K562 (cell line): Measurements from ENCODE around the gene MYRIP. TPM values are rescaled to one million over a fixed set of nuclear protein-coding genes. Genes with fewer than 3 reads are reported as not detected.

ENCODE experiments used
- ATAC-seq: fragments of 200-7000 bp; cut with Tn5 transposase; 3 replicates; pipeline ENCODE4 v1.9.1; 2020; ENCODE audit warnings: moderate library complexity
- BruUV-seq: library from RNA; stranded (reverse); fragments of 400-500 nt; replicated peaks from 2 replicates; lab custom pipeline; 2021; lab: Mats Ljungman, UMichigan
- CTCF ChIA-PET: fragments of 300-600 bp; formaldehyde crosslinking; extraction: SDS; loops from one replicate; lab custom pipeline; 2021; ENCODE audit warnings: low intra/inter-chr PET ratio; lab: Yijun Ruan, JAX
- POLR2A ChIA-PET: fragments of 300-600, 350-650 bp; sonication (Branson Sonifier 250); formaldehyde crosslinking; extraction: SDS; loops from one replicate; lab custom pipeline; 2021; ENCODE audit warnings: antibody characterized with exemption, inconsistent platforms; lab: Yijun Ruan, JAX
- DNase-seq, 4 experiments: peaks; one replicate each; pipeline versions ENCODE4 v3.0.0 to v3.0.0-alpha.2; 2011 to 2018; ENCODE audit warnings: low spot score in 3 of 4, mixed read lengths in 3 of 4; ENCODE audit errors: extremely low read depth in 1 of 4
- FAIRE-seq: peaks from 2 replicates; lab custom pipeline; 2011; peaks lifted over from hg19 to GRCh38; lab: Jason Lieb, UNC
- H2AFZ ChIP-seq: 2 replicates; pipeline ENCODE4 v1.6.0; 2011; ENCODE audit warnings: low read depth, low read length, control low read depth, inconsistent platforms
- H3K27ac ChIP-seq: fragments of 200-600 bp; 3 replicates; pipeline ENCODE4 v1.8.0; 2011; ENCODE audit warnings: low read depth, mild to moderate bottlenecking, control low read depth, inconsistent platforms, low read length, moderate library complexity, mixed read lengths; ENCODE audit errors: extremely low read depth
- H3K27me3 ChIP-seq, 2 experiments: fragments of 300-600 bp in 1 of 2; 2 replicates in 1 of 2; 3 replicates in 1 of 2; pipeline versions ENCODE4 v1.6.0 to v1.8.0; 2011; ENCODE audit warnings: inconsistent platforms in 2 of 2, low read length in 2 of 2, mild to moderate bottlenecking in 1 of 2, mixed read lengths in 1 of 2, moderate library complexity in 1 of 2; ENCODE audit not compliant: control insufficient read depth in 2 of 2, insufficient read depth in 2 of 2
- H3K36me3 ChIP-seq: fragments of 300-600 bp; 3 replicates; pipeline ENCODE4 v1.8.0; 2011; ENCODE audit warnings: mild to moderate bottlenecking, low read length, inconsistent platforms; ENCODE audit not compliant: control insufficient read depth, insufficient read depth
- H3K4me1 ChIP-seq, 2 experiments: fragments of 200-600 bp in 1 of 2; replicated peaks in 1 of 2; 2 replicates in 1 of 2; 3 replicates in 1 of 2; pipeline versions ENCODE4 v1.5.1 to v1.8.0; 2011; ENCODE audit warnings: inconsistent platforms in 2 of 2, low read length in 2 of 2, mild to moderate bottlenecking in 1 of 2, mixed read lengths in 1 of 2, moderate library complexity in 1 of 2; ENCODE audit not compliant: control insufficient read depth in 2 of 2, insufficient read depth in 2 of 2
- H3K4me2 ChIP-seq: 2 replicates; pipeline ENCODE4 v1.6.1; 2011; ENCODE audit warnings: low read length, control low read depth, inconsistent platforms, mixed read lengths; ENCODE audit not compliant: insufficient read depth
- H3K4me3 ChIP-seq: fragments of 200-600 bp; sonication (generic), shearing (Covaris generic); 2 replicates; pipeline ENCODE4 v1.5.1; 2016; ENCODE audit warnings: control low read depth, inconsistent platforms
- H3K79me2 ChIP-seq: fragments of 200-600 bp; 3 replicates; pipeline ENCODE4 v1.8.0; 2011; ENCODE audit warnings: low read length, inconsistent platforms; ENCODE audit not compliant: control insufficient read depth, insufficient read depth
- H3K9ac ChIP-seq, 2 experiments: 2 replicates each; pipeline versions ENCODE4 v1.6.0 to v1.6.1; 2011; ENCODE audit warnings: low read depth in 2 of 2, low read length in 2 of 2, control low read depth in 1 of 2, inconsistent platforms in 1 of 2, mild to moderate bottlenecking in 1 of 2, mixed read lengths in 1 of 2; ENCODE audit not compliant: insufficient read depth in 1 of 2
- H3K9me1 ChIP-seq: one replicate; pipeline ENCODE4 v1.6.0; 2011; ENCODE audit warnings: inconsistent platforms, mild to moderate bottlenecking, low read length, moderate library complexity; ENCODE audit not compliant: control insufficient read depth, insufficient read depth
- H3K9me3 ChIP-seq: replicated peaks from 2 replicates; pipeline ENCODE4 v1.5.1; 2011; ENCODE audit warnings: low read depth, low read length, inconsistent platforms; ENCODE audit not compliant: control insufficient read depth, insufficient read depth
- H4K20me1 ChIP-seq: replicated peaks from 2 replicates; pipeline ENCODE4 v1.6.1; 2011; ENCODE audit warnings: low read length, inconsistent platforms, mixed read lengths; ENCODE audit not compliant: control insufficient read depth, insufficient read depth
- CBX3 ChIP-seq, 2 experiments: IDR thresholded peaks; 1 replicate in 1 of 2; 2 replicates in 1 of 2; pipeline ENCODE4 v1.6.1; 2012; ENCODE audit warnings: inconsistent platforms in 2 of 2, low read length in 2 of 2, borderline replicate concordance in 1 of 2, control low read depth in 1 of 2
- E2F3 ChIP-seq: fragments of 250-450 bp; sonication (Bioruptor Pico); IDR thresholded peaks from 2 replicates; pipeline ENCODE4 v1.4.0; 2020; ENCODE audit warnings: mild to moderate bottlenecking
- FOXP1 ChIP-seq: sonication (generic); formaldehyde crosslinking; IDR thresholded peaks from 2 replicates; pipeline ENCODE4 v1.8.0; 2022; ENCODE audit warnings: mild to moderate bottlenecking, missing genetic modification reagents
- JUND ChIP-seq, 2 experiments: IDR thresholded peaks; 2 replicates in 1 of 2; 3 replicates in 1 of 2; pipeline ENCODE4 v1.6.1; 2011; ENCODE audit warnings: borderline replicate concordance in 2 of 2, low read depth in 2 of 2, low read length in 2 of 2, improper control_type of control experiment in 1 of 2, missing biosample characterization in 1 of 2, missing genetic modification characterization in 1 of 2, missing genetic modification reagents in 1 of 2
- KAT7 ChIP-seq: sonication (generic); formaldehyde crosslinking; IDR thresholded peaks from 2 replicates; pipeline ENCODE4 v1.8.0; 2022; ENCODE audit warnings: missing genetic modification reagents, mild to moderate bottlenecking, borderline replicate concordance
- LCOR ChIP-seq: sonication (generic); formaldehyde crosslinking; IDR thresholded peaks from 2 replicates; pipeline ENCODE4 v1.8.0; 2022; ENCODE audit warnings: mild to moderate bottlenecking, missing genetic modification reagents
- MAFF ChIP-seq: IDR thresholded peaks from 2 replicates; pipeline ENCODE4 v1.6.1; 2012; ENCODE audit warnings: low read length, improper control_type of control experiment
- PCBP1 ChIP-seq: fragments of 200-400 bp; formaldehyde crosslinking; IDR thresholded peaks from 2 replicates; pipeline ENCODE4 v1.6.1; 2018; ENCODE audit warnings: mild to moderate bottlenecking, low read depth, low read length; ENCODE audit not compliant: poor library complexity, severe bottlenecking
- PPARD ChIP-seq: fragments of 250-450 bp; sonication (Bioruptor Pico); IDR thresholded peaks from 2 replicates; pipeline ENCODE4 v1.8.0; 2022; ENCODE audit warnings: inconsistent platforms, mild to moderate bottlenecking, moderate library complexity
- RBBP5 ChIP-seq: fragments of 200-600 bp; sonication (generic); IDR thresholded peaks from 2 replicates; pipeline ENCODE4 v1.6.1; 2012; ENCODE audit warnings: borderline replicate concordance, mild to moderate bottlenecking, low read length, control low read depth, inconsistent platforms; ENCODE audit not compliant: insufficient read depth, poor library complexity, severe bottlenecking
- ZEB2 ChIP-seq: fragments of 450-650 bp; IDR thresholded peaks from 2 replicates; pipeline ENCODE4 v1.6.1; 2016
- ZNF561 ChIP-seq: fragments of 450-650 bp; formaldehyde crosslinking; conservative IDR thresholded peaks from 2 replicates; pipeline ENCODE4 v1.4.0; 2020; ENCODE audit warnings: mild to moderate bottlenecking, moderate library complexity
- WGBS: fragments of 100-300 bp; shearing (Covaris generic); methylation state at CpG from one replicate; pipeline ENCODE4 v1.1.6; 2016; ENCODE audit warnings: low coverage, mixed read lengths; ENCODE audit not compliant: insufficient coverage; ENCODE audit errors: missing lambda C conversion rate; 5-methylcytosine and 5-hydroxymethylcytosine counted together
- in situ Hi-C: fragments of 300-500 bp; cut with MboI; formaldehyde crosslinking; loops from 4 replicates; pipeline ENCODE4 v1.15.0; 2018; ENCODE audit warnings: inconsistent platforms, mixed read lengths
- intact Hi-C: fragments of 100-400 bp; cut with micrococcal nuclease; formaldehyde crosslinking; loops from 2 replicates; pipeline ENCODE4 v1.14.2; 2022
- polyA plus RNA-seq, 8 experiments: library from polyadenylated mRNA; depleted of rRNA in 4 of 8; stranded (reverse) in 5 of 8; unstranded in 3 of 8; fragments of >200 nt; fragmentation: Nextera tagmentation in 2 of 8; fragmentation: Illumina TruSeq in 1 of 8; extraction: Ambion mirVana in 2 of 8; extraction: Trizol in 1 of 8; gene quantifications; 2 replicates each; pipeline versions ENCODE4 v1.2.1 to v1.2.3, GENCODE V29; 2011 to 2014; ENCODE audit warnings: inconsistent platforms in 1 of 8, missing spikeins in 1 of 8
- total RNA-seq, 7 experiments: library from RNA; depleted of rRNA in 6 of 7; stranded (reverse); fragments of >200 nt in 6 of 7; fragmentation: Illumina TruSeq in 2 of 7; extraction: Trizol in 2 of 7; gene quantifications; 2 replicates each; pipeline versions ENCODE4 v1.2.1 to v1.2.3, GENCODE V29; 2011 to 2021; ENCODE audit warnings: low replicate concordance in 1 of 7
- TF ChIP-seq, protein P1 (sequence below): fragments of 450-650 bp; formaldehyde crosslinking; IDR thresholded peaks from 2 replicates; pipeline ENCODE4 v1.4.0; 2020; ENCODE audit warnings: mild to moderate bottlenecking, mixed read lengths
- TF ChIP-seq, protein P2 (sequence below): fragments of 250-450 bp; sonication (Bioruptor Pico); IDR thresholded peaks from 2 replicates; pipeline ENCODE4 v1.4.0; 2020; ENCODE audit warnings: borderline replicate concordance
- TF ChIP-seq, protein P3 (sequence below): sonication (generic); formaldehyde crosslinking; IDR thresholded peaks from 2 replicates; pipeline ENCODE4 v1.8.1; 2023; ENCODE audit warnings: mild to moderate bottlenecking, missing genetic modification reagents
- TF ChIP-seq, protein P4 (sequence below), 2 experiments: fragments of 250-450 bp in 1 of 2; fragments of 450-650 bp in 1 of 2; sonication (Bioruptor Pico) in 1 of 2; IDR thresholded peaks; 2 replicates each; pipeline versions ENCODE4 v1.6.1 to v1.8.0; 2016 to 2021; ENCODE audit warnings: mild to moderate bottlenecking in 2 of 2, moderate library complexity in 2 of 2, missing compliant biosample characterization in 1 of 2, missing genetic modification characterization in 1 of 2

Gene MYRIP
- total and polyA plus RNA-seq, 9 of the 15 experiments (the other 6 are each of a cell fraction or from before 2014, with no cell fraction given): 0.03 to 0.12 TPM; not detected in 7

DNA sequence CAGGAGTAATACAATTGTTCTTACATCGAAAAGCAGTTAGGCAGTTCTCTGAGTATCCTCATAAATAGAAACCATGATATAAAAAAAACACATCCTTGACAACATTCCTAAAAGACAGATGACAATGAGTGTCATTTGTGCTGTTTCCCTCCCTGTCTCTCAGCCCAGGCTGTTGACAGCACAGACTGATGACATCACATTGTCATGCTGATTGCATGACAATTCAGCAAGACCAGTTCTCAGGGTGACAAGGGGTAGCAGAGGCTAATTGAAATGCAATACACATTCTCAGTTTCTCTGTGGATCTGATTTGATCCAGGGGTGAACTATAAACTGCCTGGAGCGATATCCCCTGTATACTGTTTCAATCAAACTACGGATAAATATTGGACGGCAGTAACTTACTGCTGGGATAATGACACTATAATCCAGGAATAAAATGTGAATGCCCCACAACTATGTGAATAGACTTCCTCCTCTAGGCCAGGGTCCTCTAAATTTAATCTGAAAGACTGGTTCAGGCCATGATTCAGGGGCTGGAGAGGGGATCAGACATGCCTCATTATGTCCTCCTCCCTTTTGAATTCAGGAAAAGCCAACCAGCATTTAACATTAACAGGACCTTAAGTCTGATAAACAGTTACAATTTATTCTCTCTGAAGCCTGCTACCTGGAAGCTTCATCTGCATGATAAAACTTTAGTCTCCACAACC lies 483.4 kb downstream of the MYRIP start:
- in situ Hi-C loops: no loop called here
- no peak overlapping the region for H3K4me3 ChIP-seq
- FAIRE-seq: peak; percentile 93
- no peak overlapping the region for H3K4me2 ChIP-seq
- POLR2A ChIA-PET: interaction anchor here (1.0 to 3.0 kb wide), 2 partner anchors 11 kb away, joined by 3 to 10 read pairs; no protein-coding TSS in a partner anchor
- H3K9ac ChIP-seq: no peak overlapping the region; a peak in 1 of 4 replicates
- CTCF ChIA-PET: no interaction called here
- intact Hi-C loops: no loop called here
- peak; percentile 88 for ATAC-seq
- H3K4me1 ChIP-seq: peaks cover 5 to 6% of the 10 kb centered on the region in 2 experiments; a peak in 4 of 5 replicates
- no peaks in the 10 kb centered on the region for H3K36me3 ChIP-seq
- no peaks in the 10 kb centered on the region for H3K27me3 ChIP-seq
- 58% methylated on average over 4 of the region's 4 CpGs for WGBS
- no peaks in the 10 kb centered on the region for H3K9me3 ChIP-seq
- peak overlapping the region; percentile 22; the same call in 2 of the 3 replicates for H3K27ac ChIP-seq
- DNase-seq: peak; percentile 27 to 55 (median 47)
- peak overlapping the region; percentile 78 for H2AFZ ChIP-seq
- no peaks in the 10 kb centered on the region for H3K9me1 ChIP-seq
- H4K20me1 ChIP-seq: no peaks in the 10 kb centered on the region
- no peaks in the 10 kb centered on the region for H3K79me2 ChIP-seq
- no TSS peak for BruUV-seq
- TF ChIP-seq JUND (IDR thresholded peaks at IDR 0.05; ENCODE audit: borderline replicate concordance, low read depth, low read length): peak; percentile 76
- peak; percentile 86 for TF ChIP-seq JUND (tag; IDR thresholded peaks at IDR 0.05; ENCODE audit: borderline replicate concordance, low read depth, low read length)
- no peak for TF ChIP-seq MAFF
- TF ChIP-seq FOXP1 (CRISPR knock-in tag): no peak
- TF ChIP-seq ZNF561: no peak
- TF ChIP-seq, protein P1, sequence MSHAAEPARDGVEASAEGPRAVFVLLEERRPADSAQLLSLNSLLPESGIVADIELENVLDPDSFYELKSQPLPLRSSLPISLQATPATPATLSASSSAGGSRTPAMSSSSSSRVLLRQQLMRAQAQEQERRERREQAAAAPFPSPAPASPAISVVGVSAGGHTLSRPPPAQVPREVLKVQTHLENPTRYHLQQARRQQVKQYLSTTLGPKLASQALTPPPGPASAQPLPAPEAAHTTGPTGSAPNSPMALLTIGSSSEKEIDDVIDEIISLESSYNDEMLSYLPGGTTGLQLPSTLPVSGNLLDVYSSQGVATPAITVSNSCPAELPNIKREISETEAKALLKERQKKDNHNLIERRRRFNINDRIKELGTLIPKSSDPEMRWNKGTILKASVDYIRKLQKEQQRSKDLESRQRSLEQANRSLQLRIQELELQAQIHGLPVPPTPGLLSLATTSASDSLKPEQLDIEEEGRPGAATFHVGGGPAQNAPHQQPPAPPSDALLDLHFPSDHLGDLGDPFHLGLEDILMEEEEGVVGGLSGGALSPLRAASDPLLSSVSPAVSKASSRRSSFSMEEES (CRISPR knock-in tag): no peak
- no peak for TF ChIP-seq KAT7
- no peak for TF ChIP-seq E2F3 (CRISPR knock-in tag)
- TF ChIP-seq, protein P2, sequence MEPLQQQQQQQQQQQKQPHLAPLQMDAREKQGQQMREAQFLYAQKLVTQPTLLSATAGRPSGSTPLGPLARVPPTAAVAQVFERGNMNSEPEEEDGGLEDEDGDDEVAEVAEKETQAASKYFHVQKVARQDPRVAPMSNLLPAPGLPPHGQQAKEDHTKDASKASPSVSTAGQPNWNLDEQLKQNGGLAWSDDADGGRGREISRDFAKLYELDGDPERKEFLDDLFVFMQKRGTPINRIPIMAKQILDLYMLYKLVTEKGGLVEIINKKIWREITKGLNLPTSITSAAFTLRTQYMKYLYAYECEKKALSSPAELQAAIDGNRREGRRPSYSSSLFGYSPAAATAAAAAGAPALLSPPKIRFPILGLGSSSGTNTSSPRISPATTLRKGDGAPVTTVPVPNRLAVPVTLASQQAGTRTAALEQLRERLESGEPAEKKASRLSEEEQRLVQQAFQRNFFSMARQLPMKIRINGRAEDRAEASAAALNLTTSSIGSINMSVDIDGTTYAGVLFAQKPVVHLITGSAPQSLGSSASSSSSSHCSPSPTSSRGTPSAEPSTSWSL: no peak
- TF ChIP-seq, protein P3, sequence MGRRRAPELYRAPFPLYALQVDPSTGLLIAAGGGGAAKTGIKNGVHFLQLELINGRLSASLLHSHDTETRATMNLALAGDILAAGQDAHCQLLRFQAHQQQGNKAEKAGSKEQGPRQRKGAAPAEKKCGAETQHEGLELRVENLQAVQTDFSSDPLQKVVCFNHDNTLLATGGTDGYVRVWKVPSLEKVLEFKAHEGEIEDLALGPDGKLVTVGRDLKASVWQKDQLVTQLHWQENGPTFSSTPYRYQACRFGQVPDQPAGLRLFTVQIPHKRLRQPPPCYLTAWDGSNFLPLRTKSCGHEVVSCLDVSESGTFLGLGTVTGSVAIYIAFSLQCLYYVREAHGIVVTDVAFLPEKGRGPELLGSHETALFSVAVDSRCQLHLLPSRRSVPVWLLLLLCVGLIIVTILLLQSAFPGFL (CRISPR knock-in tag): no peak
- no peak for TF ChIP-seq PCBP1
- peak in 1 of 2 experiments; percentile 38; a peak in 1 of 3 replicates for TF ChIP-seq CBX3 (IDR thresholded peaks at IDR 0.05; ENCODE audit: borderline replicate concordance in 1 of 2, low read length in 2 of 2)
- no peak for TF ChIP-seq RBBP5
- TF ChIP-seq ZEB2: no peak
- TF ChIP-seq, protein P4, sequence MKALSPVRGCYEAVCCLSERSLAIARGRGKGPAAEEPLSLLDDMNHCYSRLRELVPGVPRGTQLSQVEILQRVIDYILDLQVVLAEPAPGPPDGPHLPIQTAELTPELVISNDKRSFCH (CRISPR knock-in tag; IDR thresholded peaks at IDR 0.05): no peak
- TF ChIP-seq, protein P4 (tag; IDR thresholded peaks at IDR 0.05): no peak
- no peak for TF ChIP-seq PPARD (CRISPR knock-in tag)
- TF ChIP-seq LCOR (CRISPR knock-in tag): no peak
